ENCODE measurements around the gene FGF1. TPM values are rescaled to one million over a fixed set of nuclear protein-coding genes. Genes with fewer than 3 reads are reported as not detected.

Gene FGF1
- total RNA-seq, 1 donor from 2014 or later = not detected

- Mint-ChIP-seq H3K36me3 (ENCODE audit: insufficient read depth) (no peaks in the 10 kb centered on the region), H3K4me3 (ENCODE audit: low read depth) (no peak overlapping the region), H3K4me1 (ENCODE audit: low read depth) (peaks cover 10% of the 10 kb centered on the region), H3K27ac (no peak overlapping the region), H3K9me3 (ENCODE audit: low read depth) (no peaks in the 10 kb centered on the region), H3K27me3 (peaks cover 25% of the 10 kb centered on the region)
- no peak for DNase-seq (ENCODE audit: low spot score, unreplicated experiment)
- no peak for TF ChIP-seq CTCF (IDR thresholded peaks at IDR 0.05; ENCODE audit: unreplicated experiment)
Measured at GRCh38 chr5:142549834-142550233, 136.1 kb downstream of the FGF1 start.

GRCh38 chr5:142548739-142549275 is 137.1 kb downstream of the FGF1 start:
- Mint-ChIP-seq H3K4me3 (ENCODE audit: low read depth) (no peak overlapping the region), H3K27me3 (peaks cover 24% of the 10 kb centered on the region), H3K4me1 (ENCODE audit: low read depth) (peaks cover 10% of the 10 kb centered on the region), H3K36me3 (ENCODE audit: insufficient read depth) (no peaks in the 10 kb centered on the region), H3K27ac (no peak overlapping the region), H3K9me3 (ENCODE audit: low read depth) (no peaks in the 10 kb centered on the region)
- TF ChIP-seq CTCF (IDR thresholded peaks at IDR 0.05; ENCODE audit: unreplicated experiment) = peak; percentile 88
- DNase-seq (ENCODE audit: low spot score, unreplicated experiment) = peak; percentile 36

GRCh38 chr5:142547445-142548380 is 138.2 kb downstream of the FGF1 start:
- no peak for DNase-seq (ENCODE audit: low spot score, unreplicated experiment)
- no peak for TF ChIP-seq CTCF (IDR thresholded peaks at IDR 0.05; ENCODE audit: unreplicated experiment)
- Mint-ChIP-seq H3K4me3 (ENCODE audit: low read depth) (no peak overlapping the region), H3K36me3 (ENCODE audit: insufficient read depth) (no peaks in the 10 kb centered on the region), H3K27me3 (peaks cover 22% of the 10 kb centered on the region), H3K9me3 (ENCODE audit: low read depth) (no peaks in the 10 kb centered on the region), H3K27ac (no peak overlapping the region), H3K4me1 (ENCODE audit: low read depth) (peaks cover 10% of the 10 kb centered on the region)

- H3K27me3 Mint-ChIP-seq = peaks cover 10% of the 10 kb centered on the region
- no peak for DNase-seq (ENCODE audit: low spot score, unreplicated experiment)
- H3K9me3 Mint-ChIP-seq (ENCODE audit: low read depth) = no peaks in the 10 kb centered on the region
- no peak overlapping the region for H3K4me3 Mint-ChIP-seq (ENCODE audit: low read depth)
- no peak overlapping the region for H3K27ac Mint-ChIP-seq
- H3K4me1 Mint-ChIP-seq (ENCODE audit: low read depth) = peaks cover 6% of the 10 kb centered on the region
- no peak for TF ChIP-seq CTCF (IDR thresholded peaks at IDR 0.05; ENCODE audit: unreplicated experiment)
- H3K36me3 Mint-ChIP-seq (ENCODE audit: insufficient read depth) = no peaks in the 10 kb centered on the region
Measured at GRCh38 chr5:142545650-142546322, 140.1 kb downstream of the FGF1 start.

GRCh38 chr5:142544946-142545649 is 140.8 kb downstream of the FGF1 start:
- DNase-seq (ENCODE audit: low spot score, unreplicated experiment) = no peak
- Mint-ChIP-seq H3K27me3 (peaks cover 6% of the 10 kb centered on the region), H3K9me3 (ENCODE audit: low read depth) (no peaks in the 10 kb centered on the region), H3K27ac (no peak overlapping the region), H3K4me1 (ENCODE audit: low read depth) (peaks cover 6% of the 10 kb centered on the region), H3K4me3 (ENCODE audit: low read depth) (no peak overlapping the region), H3K36me3 (ENCODE audit: insufficient read depth) (no peaks in the 10 kb centered on the region)
- no peak for TF ChIP-seq CTCF (IDR thresholded peaks at IDR 0.05; ENCODE audit: unreplicated experiment)

Measured in progenitor cell of endocrine pancreas (in vitro differentiated cells).